ENCODE measurements around the gene RNF175.

RNF175 gene

DNA sequence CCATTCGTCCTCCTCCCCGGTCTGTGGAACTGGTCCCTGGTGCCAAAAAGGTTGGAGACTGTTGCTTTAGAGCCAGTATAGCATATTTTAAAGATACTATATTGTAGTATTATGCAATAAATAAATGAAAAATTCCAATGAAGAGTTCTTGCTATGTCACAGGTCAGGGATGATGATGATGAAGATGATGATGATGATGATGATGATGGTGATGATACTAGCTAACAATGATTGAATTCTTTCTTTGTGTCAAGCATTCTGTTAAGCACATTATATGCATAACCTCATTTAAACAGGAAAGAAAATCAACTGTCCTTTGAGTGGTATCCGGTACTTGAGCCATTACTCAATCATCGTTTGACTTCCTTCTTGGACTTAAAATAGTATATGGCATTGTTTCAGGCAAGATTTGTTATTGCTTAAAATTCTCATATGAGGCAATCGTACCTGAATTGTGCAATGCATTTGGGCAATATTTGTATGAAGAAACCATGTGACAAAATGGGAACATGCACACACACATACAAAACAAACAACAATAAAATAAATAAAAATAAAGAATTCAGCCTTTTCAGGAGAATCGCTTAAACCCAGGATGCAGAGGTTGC, 98.5 kb downstream of the RNF175 start:
- no peak for DNase-seq (ENCODE audit: extremely low read depth, low read depth)
- TF ChIP-seq, protein P1, sequence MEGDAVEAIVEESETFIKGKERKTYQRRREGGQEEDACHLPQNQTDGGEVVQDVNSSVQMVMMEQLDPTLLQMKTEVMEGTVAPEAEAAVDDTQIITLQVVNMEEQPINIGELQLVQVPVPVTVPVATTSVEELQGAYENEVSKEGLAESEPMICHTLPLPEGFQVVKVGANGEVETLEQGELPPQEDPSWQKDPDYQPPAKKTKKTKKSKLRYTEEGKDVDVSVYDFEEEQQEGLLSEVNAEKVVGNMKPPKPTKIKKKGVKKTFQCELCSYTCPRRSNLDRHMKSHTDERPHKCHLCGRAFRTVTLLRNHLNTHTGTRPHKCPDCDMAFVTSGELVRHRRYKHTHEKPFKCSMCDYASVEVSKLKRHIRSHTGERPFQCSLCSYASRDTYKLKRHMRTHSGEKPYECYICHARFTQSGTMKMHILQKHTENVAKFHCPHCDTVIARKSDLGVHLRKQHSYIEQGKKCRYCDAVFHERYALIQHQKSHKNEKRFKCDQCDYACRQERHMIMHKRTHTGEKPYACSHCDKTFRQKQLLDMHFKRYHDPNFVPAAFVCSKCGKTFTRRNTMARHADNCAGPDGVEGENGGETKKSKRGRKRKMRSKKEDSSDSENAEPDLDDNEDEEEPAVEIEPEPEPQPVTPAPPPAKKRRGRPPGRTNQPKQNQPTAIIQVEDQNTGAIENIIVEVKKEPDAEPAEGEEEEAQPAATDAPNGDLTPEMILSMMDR (IDR thresholded peaks at IDR 0.05; ENCODE audit: low read depth, low read length), result no peak
